NCI-H524 treated with DMSO at 0.1 percent for 48 hours (cell line): ENCODE data around the gene PRDM16.

Experiments
- DNase-seq: peaks from one replicate; lab custom pipeline; 2025; lab: John Stamatoyannopoulos, UW

The PRDM16 gene

DNA sequence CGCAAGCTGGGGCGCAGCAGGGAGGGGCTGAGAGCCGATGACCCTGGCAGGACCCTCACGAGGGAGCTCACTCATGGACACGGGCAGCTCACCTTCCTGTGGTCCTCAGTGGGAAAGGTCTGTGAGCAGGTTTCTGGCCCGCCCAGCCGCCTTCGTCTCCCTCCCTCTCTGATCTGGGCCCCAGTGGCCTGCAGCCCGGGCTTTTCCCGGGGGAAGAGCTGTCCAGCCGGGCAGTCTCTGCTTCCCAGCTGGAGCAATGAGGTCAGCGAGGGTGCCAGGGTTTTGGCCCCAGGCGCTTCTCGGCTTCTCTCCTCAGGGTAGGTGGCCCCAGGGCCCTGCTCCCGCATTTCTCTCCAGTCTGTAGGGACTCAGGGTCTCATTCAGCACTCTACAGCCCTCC, 363.3 kb downstream of the PRDM16 start:
- no peak for DNase-seq

DNA sequence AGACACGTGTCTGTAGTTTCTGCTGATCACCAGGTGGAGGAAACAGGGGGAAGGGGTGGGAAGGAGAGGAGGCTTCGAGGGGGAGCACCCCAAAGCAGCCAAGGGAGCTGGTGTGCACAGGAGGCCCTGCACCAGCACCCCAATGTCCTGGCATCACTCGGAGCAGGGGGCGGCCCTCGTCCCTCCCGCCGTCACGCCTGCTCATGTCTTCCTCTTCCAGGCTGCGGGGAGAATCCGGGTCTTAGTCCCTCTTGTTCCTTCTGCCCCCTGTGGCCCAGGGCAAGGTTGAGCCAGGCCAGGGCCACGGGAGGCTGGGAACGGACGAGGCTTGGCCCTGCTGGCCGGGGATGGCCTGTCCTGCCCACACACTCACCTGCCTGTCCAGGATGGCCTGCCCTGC, 364.1 kb downstream of the PRDM16 start:
- DNase-seq: no peak

DNA sequence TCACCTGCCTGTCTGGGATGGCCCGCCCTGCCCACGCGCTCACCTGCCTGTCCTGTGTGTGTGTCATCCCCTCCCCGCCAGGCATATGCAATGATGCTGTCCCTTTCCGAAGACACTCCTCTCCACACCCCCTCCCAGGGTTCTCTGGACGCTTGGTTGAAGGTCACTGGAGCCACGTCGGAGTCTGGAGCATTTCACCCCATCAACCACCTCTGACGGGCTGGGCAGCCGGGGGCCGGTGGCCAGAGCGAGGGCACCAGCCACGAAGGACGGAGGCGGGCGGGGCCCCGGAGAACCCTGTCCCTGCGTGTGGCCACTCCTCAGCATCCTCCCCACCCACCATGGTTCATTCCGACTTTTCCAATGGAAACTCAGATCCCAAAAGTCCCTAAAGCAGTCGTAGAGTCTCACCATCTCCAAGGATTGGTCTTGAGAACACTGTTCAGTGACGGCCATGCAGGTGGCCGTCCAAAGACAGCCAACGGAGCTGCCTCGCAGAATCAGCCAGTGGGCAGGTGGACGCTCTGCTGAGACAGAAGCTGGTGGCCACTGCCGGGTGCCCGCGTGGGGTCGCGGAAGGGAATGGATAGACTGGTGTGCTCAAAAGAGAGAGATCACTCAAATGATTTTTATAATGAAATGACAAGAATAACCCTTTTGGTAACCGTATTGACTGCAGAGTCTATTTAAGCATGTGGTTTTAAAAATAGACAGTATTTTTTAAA, 364.8 kb downstream of the PRDM16 start:
- DNase-seq: no peak

DNA sequence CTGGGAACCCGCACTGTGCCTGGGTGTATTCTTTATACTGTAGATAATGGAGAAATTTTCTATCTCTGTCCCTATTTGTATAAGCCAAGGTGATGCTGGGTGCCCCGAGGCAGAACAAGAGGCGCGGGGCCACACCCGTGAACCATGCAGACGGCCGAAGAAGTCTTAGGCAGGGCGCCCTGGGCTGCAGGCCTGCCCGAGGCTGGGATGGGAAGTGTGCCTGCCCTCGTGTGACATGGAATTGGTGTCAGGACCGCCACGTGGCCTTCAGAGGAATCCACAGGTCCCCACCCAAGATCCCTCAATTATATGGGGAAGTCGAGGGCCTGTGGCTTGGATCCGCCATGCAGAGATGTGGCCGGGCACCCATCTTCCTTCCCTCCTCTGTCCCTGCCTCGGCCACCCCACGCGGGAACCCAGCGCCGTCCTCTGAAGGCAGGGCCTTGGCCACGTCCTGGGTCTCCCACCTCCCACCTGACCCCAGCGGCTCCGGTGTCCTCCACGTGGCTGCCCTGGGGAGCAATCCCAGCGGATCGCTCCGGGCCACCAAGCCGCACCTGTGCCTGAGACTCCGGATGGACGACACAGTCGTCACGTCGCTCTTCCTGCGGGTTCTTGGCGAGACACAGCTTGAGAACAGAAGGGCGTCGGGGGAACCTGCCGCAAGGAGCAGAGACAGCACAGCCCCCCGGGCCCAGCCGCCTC, 365.6 kb downstream of the PRDM16 start:
- DNase-seq: no peak

DNA sequence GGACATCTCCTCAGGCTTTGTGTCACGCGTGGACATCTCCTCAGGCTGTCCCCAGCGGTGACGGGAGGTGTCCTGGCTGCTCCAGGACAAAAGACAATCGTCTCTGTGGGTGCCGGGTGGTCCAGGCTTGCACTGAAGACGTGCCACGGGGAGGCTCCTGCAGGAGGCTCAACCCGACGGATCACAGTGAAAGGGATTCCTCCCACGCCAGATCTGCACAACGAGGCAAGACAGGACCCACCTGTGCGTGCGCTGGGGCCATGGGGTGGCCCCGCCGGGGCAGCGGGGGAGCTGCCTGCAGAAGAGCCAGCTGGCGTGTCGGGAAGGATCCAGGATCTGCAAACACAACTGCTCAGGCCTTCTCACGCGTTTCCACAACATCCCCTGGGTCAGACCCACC, 366.7 kb downstream of the PRDM16 start:
- DNase-seq: no peak

DNA sequence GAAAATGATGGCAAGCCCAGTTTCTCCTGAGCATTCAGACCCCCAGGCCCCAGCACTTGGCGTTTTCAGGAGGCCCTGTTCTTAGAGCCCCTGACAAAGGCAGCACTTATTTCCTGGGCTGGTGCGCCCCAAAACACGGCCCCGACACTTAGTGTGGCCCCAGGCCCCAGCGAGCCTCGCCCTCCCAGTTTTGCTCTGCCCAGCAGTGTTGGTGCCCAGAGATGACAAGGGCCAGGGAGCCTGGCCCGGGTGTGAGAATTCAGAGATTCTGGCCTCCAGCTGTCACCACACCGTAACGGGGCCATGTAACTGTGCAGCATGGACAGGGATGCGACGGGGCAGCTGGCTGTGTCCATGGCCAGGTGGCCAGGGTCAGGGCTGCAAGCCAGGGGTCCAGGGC, 367.4 kb downstream of the PRDM16 start:
- no peak for DNase-seq

DNA sequence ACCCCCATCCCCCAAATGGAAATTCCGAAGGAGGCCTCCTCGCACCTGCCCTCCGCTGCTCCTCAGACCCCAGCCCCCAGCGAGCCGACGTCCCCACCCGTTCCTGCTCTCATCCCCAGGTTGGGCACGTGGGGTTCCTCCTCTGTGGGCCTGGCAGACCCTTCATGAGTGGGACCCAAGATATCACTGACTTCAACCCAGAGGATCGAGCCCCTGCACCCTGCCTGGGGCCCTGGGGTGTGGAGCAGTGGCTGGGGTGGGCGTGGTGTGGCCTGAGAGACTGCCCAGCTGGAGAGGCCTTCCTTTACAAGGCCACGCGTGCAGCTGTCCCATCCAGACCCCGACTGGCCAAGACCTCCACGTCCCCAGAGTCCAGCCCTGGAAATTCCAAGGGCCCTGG, 367.9 kb downstream of the PRDM16 start:
- no peak for DNase-seq

DNA sequence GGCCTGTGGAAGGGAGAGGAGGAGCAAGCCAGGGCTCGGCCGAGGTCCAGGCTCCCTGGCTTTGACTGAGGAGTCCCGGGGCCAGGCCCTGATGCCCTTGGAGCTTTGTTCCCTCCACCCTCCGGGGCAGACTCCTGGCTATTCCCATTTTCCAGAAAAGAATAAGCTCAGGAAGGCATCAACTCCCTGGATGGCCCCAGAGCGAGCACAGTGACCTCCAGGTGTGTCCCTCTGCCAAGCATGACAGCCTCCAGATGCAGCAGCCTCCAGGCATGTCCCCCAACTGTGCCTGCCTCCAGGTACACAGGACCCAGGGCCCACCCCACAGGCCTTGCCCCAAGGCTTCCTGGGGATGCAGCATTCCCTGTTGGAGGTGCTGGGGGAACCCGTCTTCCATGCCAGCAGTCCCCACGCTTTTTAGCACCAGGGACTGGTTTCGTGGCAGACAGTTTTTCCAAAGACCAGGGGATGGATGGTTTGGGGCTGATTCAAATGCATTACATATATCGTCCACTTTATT, 369.7 kb downstream of the PRDM16 start:
- no peak for DNase-seq

DNA sequence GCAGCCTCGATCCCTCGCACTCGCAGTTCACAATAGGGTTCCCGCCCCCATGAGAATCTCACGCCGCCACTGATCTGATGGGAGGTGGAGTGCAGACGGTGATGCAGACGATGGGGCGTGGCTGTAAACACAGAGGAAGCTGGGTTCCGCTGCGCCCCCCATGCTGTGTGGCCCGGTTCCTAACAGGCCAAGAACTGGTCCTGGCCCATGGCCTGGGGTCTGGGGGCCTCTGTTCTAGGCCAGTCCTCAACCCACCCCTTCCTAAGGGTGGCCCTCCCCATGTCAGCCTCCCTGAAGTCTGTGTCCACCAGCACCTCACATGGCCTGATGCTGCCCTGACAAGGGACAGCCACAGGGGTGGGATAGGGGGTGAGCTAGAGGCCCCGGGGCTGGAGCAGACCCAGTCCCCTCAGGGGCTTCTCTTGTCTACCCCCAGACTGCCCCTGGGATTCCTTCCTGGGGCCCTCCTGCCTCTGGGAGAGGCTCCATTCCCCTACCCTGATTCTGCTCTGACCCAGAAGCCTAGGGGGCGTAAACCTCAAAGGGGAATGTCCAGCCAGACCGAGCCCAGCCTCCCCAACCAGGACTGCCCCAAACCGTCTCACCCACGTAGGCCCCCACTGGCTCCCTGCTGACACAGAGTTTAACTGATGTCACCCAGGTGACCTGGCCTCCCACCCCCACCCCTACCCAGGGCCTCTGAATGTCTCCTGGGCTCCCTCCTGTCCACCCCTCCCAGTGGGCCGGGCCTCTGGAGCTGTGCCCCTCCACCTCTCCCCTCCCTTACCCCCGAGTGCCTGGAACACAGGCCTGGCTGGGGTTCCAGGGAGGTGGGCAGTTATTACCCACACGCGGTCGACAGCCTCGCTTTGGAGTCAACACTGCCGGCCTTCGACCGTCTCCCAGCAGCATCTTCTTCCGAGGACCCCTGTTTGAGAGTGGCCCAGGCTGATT, 370.6 kb downstream of the PRDM16 start:
- DNase-seq: no peak

DNA sequence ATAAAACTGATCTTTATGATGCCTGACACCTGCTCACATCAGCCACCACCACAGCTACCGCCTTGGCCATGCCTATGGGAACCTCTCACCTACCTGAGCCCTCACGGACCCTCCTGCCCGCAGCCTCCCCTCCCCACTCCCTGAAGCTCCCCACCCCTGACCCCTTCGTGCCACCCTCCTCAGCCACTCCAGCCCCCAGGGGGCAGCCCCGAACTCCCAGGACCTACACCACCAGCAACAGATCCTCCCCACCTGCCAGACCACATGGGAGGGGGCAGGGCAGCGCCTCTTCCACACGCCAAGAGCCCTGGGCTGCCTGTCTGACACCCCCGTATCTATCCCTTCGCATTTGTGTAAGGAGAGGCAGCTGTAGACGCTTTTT, 371.3 kb downstream of the PRDM16 start:
- no peak for DNase-seq

DNA sequence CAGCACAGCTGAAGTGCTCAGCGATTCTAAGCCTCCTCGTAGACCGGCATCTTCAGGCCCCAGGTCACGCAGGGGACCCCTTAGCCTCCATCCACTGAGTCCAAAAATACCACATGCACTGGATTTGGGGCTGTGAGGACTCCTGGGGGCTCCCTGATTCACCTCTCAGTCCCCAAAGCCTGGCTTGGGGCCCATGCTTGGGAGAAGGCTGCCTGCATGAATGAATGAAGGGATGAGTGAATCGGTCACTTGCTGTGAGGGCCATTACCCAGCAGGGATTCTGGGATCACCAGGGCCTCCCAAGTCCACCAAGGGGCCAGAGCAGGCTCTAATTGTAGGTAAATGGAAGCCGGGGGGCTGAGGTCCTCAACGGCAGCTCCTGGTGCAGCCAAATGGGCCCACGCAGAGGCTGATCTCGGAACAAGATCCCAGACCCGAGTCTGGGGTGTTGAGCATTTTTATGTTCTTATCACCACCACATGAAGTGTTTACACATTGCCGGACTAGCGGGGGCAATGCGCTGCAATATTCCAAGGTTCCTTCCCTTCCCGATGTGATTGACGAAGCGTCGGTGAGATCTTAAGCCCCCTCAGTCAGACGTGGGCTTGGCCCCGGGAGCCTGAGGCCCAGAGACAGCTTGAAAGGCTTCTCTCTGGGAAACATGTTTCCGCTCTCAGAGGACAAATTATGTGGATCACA, 371.9 kb downstream of the PRDM16 start:
- no peak for DNase-seq

DNA sequence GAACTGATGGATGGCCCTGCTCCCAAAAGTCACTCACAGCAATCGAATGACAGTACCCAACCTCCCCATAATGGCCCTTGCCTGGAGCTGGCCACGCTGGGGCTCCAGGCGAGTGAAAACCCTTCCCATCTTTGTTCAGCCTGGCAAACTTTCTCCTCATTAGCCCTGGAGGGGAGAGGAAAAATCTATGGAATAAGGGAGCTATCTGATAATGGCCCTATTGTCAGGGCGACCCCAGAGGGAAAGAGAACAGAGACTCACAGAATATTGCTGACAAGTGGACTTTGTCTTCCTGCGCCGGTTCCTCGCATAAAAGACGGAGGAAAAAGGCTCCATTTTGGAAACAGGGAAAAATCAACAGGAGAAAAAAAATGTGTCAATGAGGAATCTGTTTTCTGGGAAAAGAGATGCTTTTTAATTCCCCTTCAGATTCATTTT, 372.4 kb downstream of the PRDM16 start:
- no peak for DNase-seq

DNA sequence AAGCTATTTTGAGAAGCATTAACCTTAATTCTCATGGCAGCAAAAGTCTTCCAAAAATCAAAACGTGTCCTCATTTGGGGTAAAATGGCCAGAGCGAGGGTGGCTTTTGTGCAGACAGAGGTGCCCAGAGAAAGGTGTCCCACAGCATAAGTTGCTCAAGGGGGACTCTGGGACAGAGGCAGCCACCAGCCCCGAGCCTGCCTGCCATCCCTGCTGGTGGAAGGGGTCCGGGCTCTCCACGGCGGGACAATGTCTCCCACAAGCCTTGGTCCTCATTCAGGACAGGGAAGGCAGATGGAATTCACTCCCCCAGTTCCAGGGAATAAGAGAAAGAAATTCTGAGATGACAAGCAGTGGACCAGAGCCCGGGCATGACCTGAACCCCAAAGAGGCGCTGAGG, 372.9 kb downstream of the PRDM16 start:
- no peak for DNase-seq

DNA sequence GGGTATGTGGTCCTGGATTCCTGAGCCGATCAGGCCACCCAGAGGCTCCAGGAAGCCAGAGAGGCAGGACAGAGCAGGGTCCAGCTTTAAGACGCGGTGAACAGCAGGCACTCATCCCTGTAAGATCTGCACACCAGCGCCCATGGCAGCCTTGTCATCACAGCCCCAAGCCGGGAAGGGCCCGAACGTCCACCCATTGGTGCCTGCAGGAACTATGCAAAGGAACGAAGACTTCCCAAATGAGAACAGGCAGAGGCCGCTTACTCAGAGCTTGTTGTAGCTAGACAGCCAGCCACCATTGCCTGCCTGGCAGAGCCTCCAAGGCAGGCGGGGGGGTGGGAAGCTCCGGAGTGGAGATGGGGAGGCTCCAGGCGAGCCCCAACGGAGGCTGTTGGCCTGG, 373.3 kb downstream of the PRDM16 start:
- DNase-seq: no peak

DNA sequence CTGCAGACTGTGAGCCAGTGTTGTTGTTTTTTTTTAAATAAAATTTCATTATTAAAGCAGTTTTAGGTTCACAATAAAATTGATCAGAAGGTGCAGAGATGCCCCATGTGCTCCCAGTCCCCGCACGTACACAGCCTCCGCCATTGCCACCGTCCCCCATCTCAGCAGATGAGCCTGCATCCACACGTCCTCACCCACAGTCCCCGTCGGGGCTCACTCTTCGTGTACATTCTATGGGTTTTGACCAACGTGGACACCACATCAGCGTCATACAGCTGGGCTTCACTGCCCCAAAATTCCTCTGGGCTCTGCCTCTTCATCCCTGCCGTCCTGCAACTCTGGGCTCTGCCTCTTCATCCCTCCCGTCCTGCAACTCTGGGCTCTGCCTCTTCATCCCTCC, 373.9 kb downstream of the PRDM16 start:
- no peak for DNase-seq

DNA sequence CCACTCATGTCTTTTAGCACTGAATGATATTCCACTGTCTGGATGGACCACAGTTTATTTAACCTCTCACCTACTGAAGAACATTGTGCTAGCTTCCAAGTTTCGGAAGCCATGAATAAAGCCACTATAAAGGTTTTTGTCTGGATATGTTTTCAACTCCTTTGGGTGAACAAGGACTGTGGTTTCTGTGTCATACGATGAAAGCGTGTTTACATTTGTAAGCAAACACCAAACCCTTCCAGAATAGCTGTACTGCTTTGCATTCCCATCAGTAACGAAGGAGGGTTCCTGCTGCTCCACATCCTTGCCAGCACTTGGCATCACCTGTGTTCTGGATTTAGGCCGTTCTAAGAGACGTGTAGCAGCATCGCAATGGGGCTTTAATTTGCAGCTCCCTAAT, 374.8 kb downstream of the PRDM16 start:
- DNase-seq: no peak

DNA sequence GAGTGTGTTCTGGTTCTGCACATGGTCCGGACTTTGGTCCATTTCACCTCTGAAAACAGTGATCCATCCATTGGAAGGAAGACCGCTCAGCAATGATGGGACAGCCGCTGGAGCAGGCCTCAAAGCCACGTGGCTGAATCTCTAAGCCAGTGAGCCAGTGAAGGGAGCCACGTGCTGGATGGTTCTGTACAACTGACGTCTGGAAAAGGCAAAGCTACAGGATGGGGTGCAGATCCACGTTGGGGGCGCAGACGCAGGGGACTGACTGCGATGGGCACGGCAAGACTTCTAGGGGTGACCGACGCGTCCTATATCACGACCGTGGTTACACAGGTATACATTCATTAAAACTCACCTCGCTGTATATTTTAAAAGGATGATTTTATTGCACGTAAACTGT, 375.3 kb downstream of the PRDM16 start:
- no peak for DNase-seq

DNA sequence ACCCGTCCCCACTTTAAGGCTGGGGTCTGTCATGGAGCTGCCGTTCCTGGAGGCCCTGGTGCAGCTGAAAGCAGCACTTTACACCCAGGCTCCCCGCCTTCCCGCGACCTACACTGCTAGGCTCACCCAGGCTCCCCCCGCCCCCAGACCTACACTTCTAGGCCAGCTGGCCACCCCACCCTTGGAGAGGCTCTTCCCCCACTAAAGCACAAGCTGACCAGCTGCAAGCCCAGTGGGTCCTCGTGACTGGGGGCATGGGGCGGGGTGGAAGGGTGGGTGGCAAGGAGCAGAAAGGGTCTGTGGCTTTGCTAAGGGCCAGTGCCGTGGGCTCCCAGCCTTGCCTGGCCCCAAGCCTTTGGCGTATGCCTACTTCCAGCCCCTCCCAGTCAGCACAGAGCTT, 375.7 kb downstream of the PRDM16 start:
- no peak for DNase-seq

DNA sequence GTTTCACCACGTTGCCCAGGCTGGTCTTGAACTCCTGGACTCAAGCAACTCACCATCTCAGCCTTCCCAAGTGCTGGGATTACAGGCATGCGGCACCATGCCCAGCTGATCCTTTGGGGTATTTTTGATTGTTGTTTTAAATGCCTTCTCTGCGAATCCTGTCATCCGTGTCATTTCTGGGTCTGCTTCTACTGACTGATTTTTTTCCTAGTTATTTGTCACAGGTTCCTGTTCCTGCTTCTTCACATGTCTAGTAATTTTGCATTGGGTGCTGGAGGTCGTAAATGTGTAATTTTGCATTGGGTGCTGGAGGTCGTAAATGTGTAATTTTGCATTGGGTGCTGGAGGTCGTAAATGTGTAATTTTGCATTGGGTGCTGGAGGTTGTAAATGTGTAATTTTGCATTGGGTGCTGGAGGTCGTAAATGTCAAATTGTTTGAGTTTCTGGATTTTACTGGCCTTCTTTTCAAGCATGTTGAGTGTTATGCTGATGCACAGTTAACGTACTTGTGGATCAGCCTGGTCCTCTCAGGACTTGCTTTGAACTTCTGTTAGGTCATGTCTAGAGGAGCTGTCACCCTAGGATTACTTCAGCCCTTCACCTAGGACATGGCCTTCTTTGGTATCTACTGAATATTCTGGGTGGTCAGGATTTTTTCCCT, 381.3 kb downstream of the PRDM16 start:
- no peak for DNase-seq

DNA sequence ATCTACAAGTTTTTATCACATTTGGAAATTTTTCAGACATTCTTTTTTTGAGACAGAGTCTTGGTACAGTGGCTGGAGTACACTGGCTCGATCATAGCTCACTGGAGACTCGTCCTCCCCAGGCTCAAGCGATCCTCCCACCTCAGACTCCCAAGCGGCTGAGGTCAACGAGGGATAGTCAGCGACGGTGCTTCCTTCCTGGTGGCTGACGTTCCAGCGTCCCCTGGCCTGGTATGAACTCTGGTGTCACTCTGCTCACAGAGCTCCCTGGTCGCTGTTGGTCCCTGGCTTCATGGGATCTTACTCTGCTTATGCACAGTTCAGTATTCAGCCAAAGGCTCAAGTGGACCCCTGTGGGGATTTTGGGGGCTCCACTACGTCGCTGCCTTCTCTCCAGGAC, 382.0 kb downstream of the PRDM16 start:
- no peak for DNase-seq
